ENCODE measurements around the gene UTS2. TPM values are rescaled to one million over a fixed set of nuclear protein-coding genes. Genes with fewer than 3 reads are reported as not detected.
A peak's percentile ranks its signal among the peaks of the same experiment; 100 is the strongest.

UTS2 gene
- total and polyA plus RNA-seq, 9 of the 15 experiments (the other 6 are each of a cell fraction or from before 2014, with no cell fraction given): 0.22 to 0.29 TPM; not detected in 7

DNA sequence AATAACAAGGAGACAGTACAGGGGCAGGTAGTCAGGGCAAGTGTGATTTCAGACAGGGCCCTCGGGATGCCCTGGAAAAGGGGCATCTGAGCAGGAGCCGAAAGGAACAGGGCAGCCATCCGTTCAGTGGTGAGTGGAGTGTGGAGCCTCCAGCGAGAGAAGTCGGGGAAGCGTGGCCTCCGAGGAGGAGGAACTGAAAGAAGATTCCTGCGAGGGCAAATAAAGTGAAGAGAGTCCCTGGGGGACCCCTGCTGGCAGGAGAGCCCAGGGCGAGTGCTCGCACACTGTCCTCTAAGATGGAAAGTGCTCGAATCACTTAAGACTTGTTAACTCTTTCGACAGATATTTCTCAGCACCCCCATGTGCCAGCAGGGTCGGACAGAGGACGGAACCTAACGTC is 3.5 kb upstream of the UTS2 start (continued):
- TF ChIP-seq, protein P1, sequence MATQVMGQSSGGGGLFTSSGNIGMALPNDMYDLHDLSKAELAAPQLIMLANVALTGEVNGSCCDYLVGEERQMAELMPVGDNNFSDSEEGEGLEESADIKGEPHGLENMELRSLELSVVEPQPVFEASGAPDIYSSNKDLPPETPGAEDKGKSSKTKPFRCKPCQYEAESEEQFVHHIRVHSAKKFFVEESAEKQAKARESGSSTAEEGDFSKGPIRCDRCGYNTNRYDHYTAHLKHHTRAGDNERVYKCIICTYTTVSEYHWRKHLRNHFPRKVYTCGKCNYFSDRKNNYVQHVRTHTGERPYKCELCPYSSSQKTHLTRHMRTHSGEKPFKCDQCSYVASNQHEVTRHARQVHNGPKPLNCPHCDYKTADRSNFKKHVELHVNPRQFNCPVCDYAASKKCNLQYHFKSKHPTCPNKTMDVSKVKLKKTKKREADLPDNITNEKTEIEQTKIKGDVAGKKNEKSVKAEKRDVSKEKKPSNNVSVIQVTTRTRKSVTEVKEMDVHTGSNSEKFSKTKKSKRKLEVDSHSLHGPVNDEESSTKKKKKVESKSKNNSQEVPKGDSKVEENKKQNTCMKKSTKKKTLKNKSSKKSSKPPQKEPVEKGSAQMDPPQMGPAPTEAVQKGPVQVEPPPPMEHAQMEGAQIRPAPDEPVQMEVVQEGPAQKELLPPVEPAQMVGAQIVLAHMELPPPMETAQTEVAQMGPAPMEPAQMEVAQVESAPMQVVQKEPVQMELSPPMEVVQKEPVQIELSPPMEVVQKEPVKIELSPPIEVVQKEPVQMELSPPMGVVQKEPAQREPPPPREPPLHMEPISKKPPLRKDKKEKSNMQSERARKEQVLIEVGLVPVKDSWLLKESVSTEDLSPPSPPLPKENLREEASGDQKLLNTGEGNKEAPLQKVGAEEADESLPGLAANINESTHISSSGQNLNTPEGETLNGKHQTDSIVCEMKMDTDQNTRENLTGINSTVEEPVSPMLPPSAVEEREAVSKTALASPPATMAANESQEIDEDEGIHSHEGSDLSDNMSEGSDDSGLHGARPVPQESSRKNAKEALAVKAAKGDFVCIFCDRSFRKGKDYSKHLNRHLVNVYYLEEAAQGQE (IDR thresholded peaks at IDR 0.05; ENCODE audit: borderline replicate concordance): peak; percentile 25; the same call in 1 of the 2 replicates
- TF ChIP-seq, protein P1 (CRISPR knock-in tag; IDR thresholded peaks at IDR 0.05; ENCODE audit: low read depth): no peak
- TF ChIP-seq SOX6 (IDR thresholded peaks at IDR 0.05) (no peak), RBFOX2 (IDR thresholded peaks at IDR 0.05; ENCODE audit: low read depth, low read length) (no peak), CBX2 (IDR thresholded peaks at IDR 0.05; ENCODE audit: insufficient read depth, low read length, poor library complexity, severe bottlenecking) (no peak), ZNF444 (CRISPR knock-in tag; IDR thresholded peaks at IDR 0.05) (no peak), HLTF (IDR thresholded peaks at IDR 0.05) (no peak), L3MBTL2 (IDR thresholded peaks at IDR 0.05) (0 out of 2 replicates have a peak, but pooled peaks have one; percentile 17), POLR2B (IDR thresholded peaks at IDR 0.05; ENCODE audit: low read depth, partially characterized antibody) (no peak), ZNF583 (CRISPR knock-in tag; IDR thresholded peaks at IDR 0.05) (no peak)

Data from K562 (cell line).